ENCODE data around the gene DDX18.

DDX18 gene

DNA sequence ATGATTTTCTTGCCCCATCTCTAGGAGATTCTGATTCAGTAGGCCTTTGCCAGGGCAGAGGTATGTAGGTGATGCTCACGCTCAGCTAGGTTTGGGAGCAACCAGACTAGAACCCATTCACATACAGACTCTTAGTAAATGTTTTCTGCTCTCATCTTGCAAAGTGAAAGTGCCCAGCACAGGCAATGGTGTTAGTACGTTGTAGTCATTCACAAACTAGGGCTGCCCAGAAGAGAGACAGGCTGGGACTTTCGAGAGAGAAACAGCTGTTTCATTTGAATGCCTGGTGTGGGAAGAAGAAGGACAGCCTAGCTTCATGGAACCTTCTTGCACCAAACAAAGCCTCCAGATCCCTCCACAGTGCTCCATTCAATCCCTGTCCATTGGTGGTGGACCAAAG is 19.4 kb downstream of the DDX18 start:
- Histone ChIP-seq H3K79me2 (ENCODE audit: low read length) (no peaks in the 10 kb centered on the region), H3F3A (ENCODE audit: insufficient read depth, low read length) (no peaks in the 10 kb centered on the region), H4K20me1 (ENCODE audit: insufficient read depth, low read length) (no peaks in the 10 kb centered on the region), H2AFZ (ENCODE audit: low read length) (no peak overlapping the region), H3K4me3 (ENCODE audit: low read length) (no peak overlapping the region), H3K4me1 (ENCODE audit: low read length) (no peaks in the 10 kb centered on the region), H3K36me3 (replicated peaks; ENCODE audit: insufficient read depth, low read length) (no peaks in the 10 kb centered on the region), H3K9me3 (replicated peaks; ENCODE audit: insufficient read depth, low read length) (no peaks in the 10 kb centered on the region), H3K4me2 (ENCODE audit: low read depth, low read length) (no peak overlapping the region), H3K27ac (ENCODE audit: low read length) (no peak overlapping the region), H3K9ac (ENCODE audit: low read length) (no peak overlapping the region), H3K27me3 (replicated peaks; ENCODE audit: insufficient read depth, low read length) (no peaks in the 10 kb centered on the region), H3K9me2 (replicated peaks; ENCODE audit: insufficient read depth, low read length) (no peaks in the 10 kb centered on the region)
- DNase-seq: no peak
- TF ChIP-seq EZH2 (optimal IDR thresholded peaks at IDR 0.05; ENCODE audit: low read depth, low read length) (no peak), EZH2phosphoT487 (IDR thresholded peaks at IDR 0.05; ENCODE audit: low read length) (no peak)
- TF ChIP-seq, protein P1, sequence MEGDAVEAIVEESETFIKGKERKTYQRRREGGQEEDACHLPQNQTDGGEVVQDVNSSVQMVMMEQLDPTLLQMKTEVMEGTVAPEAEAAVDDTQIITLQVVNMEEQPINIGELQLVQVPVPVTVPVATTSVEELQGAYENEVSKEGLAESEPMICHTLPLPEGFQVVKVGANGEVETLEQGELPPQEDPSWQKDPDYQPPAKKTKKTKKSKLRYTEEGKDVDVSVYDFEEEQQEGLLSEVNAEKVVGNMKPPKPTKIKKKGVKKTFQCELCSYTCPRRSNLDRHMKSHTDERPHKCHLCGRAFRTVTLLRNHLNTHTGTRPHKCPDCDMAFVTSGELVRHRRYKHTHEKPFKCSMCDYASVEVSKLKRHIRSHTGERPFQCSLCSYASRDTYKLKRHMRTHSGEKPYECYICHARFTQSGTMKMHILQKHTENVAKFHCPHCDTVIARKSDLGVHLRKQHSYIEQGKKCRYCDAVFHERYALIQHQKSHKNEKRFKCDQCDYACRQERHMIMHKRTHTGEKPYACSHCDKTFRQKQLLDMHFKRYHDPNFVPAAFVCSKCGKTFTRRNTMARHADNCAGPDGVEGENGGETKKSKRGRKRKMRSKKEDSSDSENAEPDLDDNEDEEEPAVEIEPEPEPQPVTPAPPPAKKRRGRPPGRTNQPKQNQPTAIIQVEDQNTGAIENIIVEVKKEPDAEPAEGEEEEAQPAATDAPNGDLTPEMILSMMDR (IDR thresholded peaks at IDR 0.05; ENCODE audit: low read length): no peak

DNA sequence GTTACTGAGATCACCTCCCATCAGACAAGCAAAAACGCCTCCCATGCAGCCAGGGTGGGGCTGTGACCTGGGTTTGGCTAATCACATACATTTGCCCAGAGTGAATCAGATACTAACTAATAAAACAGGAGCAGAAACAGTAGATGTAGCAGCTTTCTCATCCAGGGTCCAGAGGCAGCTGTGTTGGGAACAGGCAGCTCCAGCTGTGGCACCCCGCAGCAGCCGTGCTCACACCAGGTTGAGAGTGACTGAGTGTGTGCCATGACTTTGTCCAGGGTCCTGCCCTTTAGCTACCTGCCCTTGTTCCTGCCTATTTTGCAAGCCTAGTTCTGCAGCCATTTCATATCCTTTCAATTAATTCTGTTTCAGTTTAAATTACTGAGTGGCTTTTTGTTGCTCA is 20.5 kb downstream of the DDX18 start:
- Histone ChIP-seq H3K9me2 (replicated peaks; ENCODE audit: insufficient read depth, low read length) (no peaks in the 10 kb centered on the region), H2AFZ (ENCODE audit: low read length) (no peak overlapping the region), H3K4me1 (ENCODE audit: low read length) (no peaks in the 10 kb centered on the region), H3F3A (ENCODE audit: insufficient read depth, low read length) (no peaks in the 10 kb centered on the region), H3K4me2 (ENCODE audit: low read depth, low read length) (no peak overlapping the region), H3K9me3 (replicated peaks; ENCODE audit: insufficient read depth, low read length) (no peaks in the 10 kb centered on the region), H3K27ac (ENCODE audit: low read length) (no peak overlapping the region), H3K36me3 (replicated peaks; ENCODE audit: insufficient read depth, low read length) (no peaks in the 10 kb centered on the region), H3K9ac (ENCODE audit: low read length) (no peak overlapping the region), H4K20me1 (ENCODE audit: insufficient read depth, low read length) (no peaks in the 10 kb centered on the region), H3K79me2 (ENCODE audit: low read length) (no peaks in the 10 kb centered on the region), H3K4me3 (ENCODE audit: low read length) (no peak overlapping the region), H3K27me3 (replicated peaks; ENCODE audit: insufficient read depth, low read length) (no peaks in the 10 kb centered on the region)
- TF ChIP-seq EZH2phosphoT487 (IDR thresholded peaks at IDR 0.05; ENCODE audit: low read length) (no peak), EZH2 (optimal IDR thresholded peaks at IDR 0.05; ENCODE audit: low read depth, low read length) (no peak)
- TF ChIP-seq, protein P1 (IDR thresholded peaks at IDR 0.05; ENCODE audit: low read length): no peak
- DNase-seq: no peak

DNA sequence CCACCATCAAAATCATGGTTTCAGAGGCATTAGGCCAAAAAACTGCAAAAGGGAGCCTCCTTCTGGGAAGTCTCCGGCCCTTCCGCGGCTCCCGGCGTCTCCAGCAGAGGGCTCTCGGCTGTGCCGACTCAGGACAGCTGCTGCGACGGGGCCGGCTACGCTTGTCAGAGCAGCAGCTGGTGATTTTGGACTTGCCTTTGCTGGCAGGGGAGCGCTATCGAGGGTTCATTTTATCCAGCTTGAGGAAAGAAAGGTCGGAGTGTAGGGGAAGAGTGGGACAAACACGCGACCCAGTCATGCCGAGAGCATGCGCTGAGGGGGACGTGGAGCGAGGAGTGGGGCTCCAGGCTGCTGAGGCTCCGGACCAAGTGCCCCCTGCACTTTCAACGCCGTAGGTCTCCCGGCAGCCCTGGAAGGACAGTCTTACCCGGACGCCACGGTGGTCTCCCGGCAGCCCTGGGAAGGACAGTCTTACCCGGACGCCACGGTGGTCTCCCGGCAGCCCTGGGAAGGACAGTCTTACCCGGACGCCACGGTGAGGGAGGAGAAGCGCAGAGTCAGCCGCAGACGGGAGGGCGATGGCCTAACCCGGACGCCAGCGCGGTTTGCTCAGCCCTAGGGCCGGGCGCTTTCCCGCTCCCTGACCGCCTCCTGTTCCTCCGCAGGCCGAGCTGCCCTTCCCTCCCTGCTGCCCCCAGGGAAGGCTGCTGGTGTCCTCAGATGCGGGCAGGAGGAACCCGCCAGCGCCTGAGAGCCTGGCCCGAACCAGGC is 21.7 kb downstream of the DDX18 start:
- no peaks in the 10 kb centered on the region for H3F3A ChIP-seq (ENCODE audit: insufficient read depth, low read length)
- no peak overlapping the region for H2AFZ ChIP-seq (ENCODE audit: low read length)
- H3K79me2 ChIP-seq (ENCODE audit: low read length): no peaks in the 10 kb centered on the region
- H3K4me1 ChIP-seq (ENCODE audit: low read length): no peaks in the 10 kb centered on the region
- H3K27ac ChIP-seq (ENCODE audit: low read length): no peak overlapping the region
- H3K9me3 ChIP-seq (replicated peaks; ENCODE audit: insufficient read depth, low read length): no peaks in the 10 kb centered on the region
- H3K27me3 ChIP-seq (replicated peaks; ENCODE audit: insufficient read depth, low read length): no peaks in the 10 kb centered on the region
- no peaks in the 10 kb centered on the region for H4K20me1 ChIP-seq (ENCODE audit: insufficient read depth, low read length)
- no peaks in the 10 kb centered on the region for H3K9me2 ChIP-seq (replicated peaks; ENCODE audit: insufficient read depth, low read length)
- H3K4me2 ChIP-seq (ENCODE audit: low read depth, low read length): no peak overlapping the region
- H3K36me3 ChIP-seq (replicated peaks; ENCODE audit: insufficient read depth, low read length): no peaks in the 10 kb centered on the region
- no peak overlapping the region for H3K4me3 ChIP-seq (ENCODE audit: low read length)
- TF ChIP-seq, protein P1 (IDR thresholded peaks at IDR 0.05; ENCODE audit: low read length): peak; percentile 36
- no peak for TF ChIP-seq EZH2 (optimal IDR thresholded peaks at IDR 0.05; ENCODE audit: low read depth, low read length)
- TF ChIP-seq EZH2phosphoT487 (IDR thresholded peaks at IDR 0.05; ENCODE audit: low read length): no peak
- no peak overlapping the region for H3K9ac ChIP-seq (ENCODE audit: low read length)
- DNase-seq: no peak
